Heart left ventricle (tissue), 16 donors: ENCODE results near the gene KCNK7. TPM values are rescaled to one million over a fixed set of nuclear protein-coding genes. Genes with fewer than 3 reads are reported as not detected.

Experiments used
- ATAC-seq, 4 donors: fragments of 200-7000 bp; cut with Tn5 transposase; one replicate each; pipeline ENCODE4 v1.9.1; 2020 to 2022; ENCODE audit warnings: moderate library complexity in 4 of 4, mild to moderate bottlenecking in 3 of 4, moderate number of reproducible peaks in 1 of 4
- DNase-seq, 5 donors: peaks; one replicate each; pipeline ENCODE4 v3.0.0-alpha.2; 2020
- H3K27ac ChIP-seq, 12 donors: fragments of 200-600 bp; sonication (generic) in 4 of 12; one replicate each; pipeline versions ENCODE4 v1.5.0 to v1.8.0; 2016 to 2022; ENCODE audit warnings: mild to moderate bottlenecking in 2 of 12
- H3K27me3 ChIP-seq, 9 donors: fragments of 200-600 bp; sonication (generic) in 2 of 9; one replicate each; pipeline versions ENCODE4 v1.5.1 to v1.8.0; 2016 to 2022; ENCODE audit warnings: mild to moderate bottlenecking in 3 of 9
- H3K36me3 ChIP-seq, 9 donors: fragments of 200-600 bp; sonication (generic) in 2 of 9; one replicate each; pipeline versions ENCODE4 v1.5.0 to v1.8.0; 2018 to 2022; ENCODE audit warnings: mild to moderate bottlenecking in 2 of 9
- H3K4me1 ChIP-seq, 12 donors: fragments of 200-600 bp; sonication (generic) in 4 of 12; one replicate each; pipeline versions ENCODE4 v1.5.0 to v1.8.0; 2016 to 2022; ENCODE audit warnings: mild to moderate bottlenecking in 3 of 12
- H3K4me3 ChIP-seq, 12 donors: fragments of 200-600 bp; sonication (generic) in 4 of 12; one replicate each; pipeline versions ENCODE4 v1.5.0 to v1.8.0; 2017 to 2022; ENCODE audit warnings: mild to moderate bottlenecking in 9 of 12, moderate library complexity in 4 of 12
- H3K9me3 ChIP-seq, 12 donors: fragments of 200-600 bp; sonication (generic) in 4 of 12; one replicate each; pipeline versions ENCODE4 v1.5.0 to v1.8.0; 2016 to 2022; ENCODE audit warnings: mild to moderate bottlenecking in 1 of 12
- CTCF ChIP-seq, 12 donors: fragments of 200-600 bp; sonication (generic) in 4 of 12; IDR thresholded peaks; one replicate each; pipeline versions ENCODE4 v1.5.0 to v1.8.0; 2018 to 2022; ENCODE audit warnings: antibody characterized with exemption in 12 of 12, mild to moderate bottlenecking in 5 of 12
- POLR2A ChIP-seq, 2 donors: fragments of 450-650 bp; IDR thresholded peaks; one replicate each; pipeline ENCODE4 v1.6.1; 2017; ENCODE audit warnings: antibody characterized with exemption in 2 of 2, mild to moderate bottlenecking in 2 of 2, moderate library complexity in 2 of 2
- WGBS, 4 donors: extraction: QIAGEN DNeasy Blood & Tissue Kit in 2 of 4; methylation state at CpG; one replicate each; pipeline versions ENCODE4 v1.1.5 to v1.1.7; 2013 to 2018; 5-methylcytosine and 5-hydroxymethylcytosine counted together
- intact Hi-C, 10 donors: fragments of 100-400 bp; cut with DNase I; formaldehyde crosslinking; loops; one replicate each; pipeline versions ENCODE4 v1.11.1 to v1.14.2; 2022
- polyA plus RNA-seq, 2 donors: library from polyadenylated mRNA; stranded (reverse); fragments of 200-250 nt; gene quantifications; one replicate each; pipeline ENCODE4 v1.2.3, GENCODE V29; 2013
- total RNA-seq, 9 donors: library from RNA; depleted of rRNA in 2 of 9; stranded (reverse); fragments of >200 nt in 2 of 9; fragmentation: NEBNext Ultra II Directional in 3 of 9; extraction: Animal tissue kit (Norgen Biotek cat#: 25700) in 3 of 9; gene quantifications; one replicate each; pipeline versions ENCODE4 v1.1.0 to v1.2.4, GENCODE V29; 2016 to 2023
- donor health status: ischemic (EF 13 %, LVEDD 7.1; RV severe dilation, severe dysfunction).
- donor health status: healthy with polysubstance abuse.
- donor health status: DM: no; HTN: yes; CAD: no.
- donor health status: DM: no; HTN: no; CAD: no.
- donor health status: ischemic (EF 25% LVEDD 6.9; RV normal size, moderate dysfunction).
- donor health status: ischemic (EF 25% LVEDD 5.7; RV mildly dilated, moderate dysfunction).
- donor health status: healthy.
- donor health status: DM: yes; HTN: yes; CAD: no.
- donor health status: ischemic (EF 35%, LVEDD 5.7; RV mildly dilated, moderate dysfunction).
- donor health status: nonischemic (EF 11% LVEDD 7.7; RV severe dilation, severe dysfunction).
- donor health status: DM: yes; HTN: yes; CAD: no.
- donor health status: PGD.
- donor health status: ischemic (EF 29% LVEDD 5.4; RV normal size, mild dysfunction).
- donor health status: nonischemic (EF 23%, LVEDD 6.1; RV moderate dilation, normal function).

The KCNK7 gene
- total and polyA plus RNA-seq, 11 donors = 0.18 to 1.6 (median 0.42) TPM; not detected in 2

- peaks cover 0 to 61% (median 36%) of the 10 kb centered on the region in 9 donors for H3K36me3 ChIP-seq
- intact Hi-C loops = loop anchor here in 3 of 10 donors (5.0 kb wide), 2 partner anchors 33 to 37 kb away; partner anchors contain the start of gene MAP3K11 (in 3 of the 3)
- peaks cover 3 to 47% (median 35%) of the 10 kb centered on the region in 12 donors for H3K4me1 ChIP-seq
- ATAC-seq (no peak), DNase-seq (no peak)
- TF ChIP-seq POLR2A (IDR thresholded peaks at IDR 0.05) = no peak
- TF ChIP-seq CTCF (IDR thresholded peaks at IDR 0.05) = no peak
- no peaks in the 10 kb centered on the region for H3K27me3 ChIP-seq
- H3K4me3 ChIP-seq = no peak overlapping the region
- WGBS, 4 donors = 80 to 92% (median 87%) methylated on average over 4 of the region's 4 CpGs
- peak overlapping the region in 1 of 12 donors; percentile 16 for H3K27ac ChIP-seq
- H3K9me3 ChIP-seq = no peaks in the 10 kb centered on the region
Measured at GRCh38 chr11:65579291-65579690, 16.3 kb downstream of the KCNK7 start.

- Histone ChIP-seq H3K27ac (peak overlapping the region in 5 of 12 donors; percentile 5 to 99 (median 97)), H3K36me3 (peaks cover 0 to 55% (median 34%) of the 10 kb centered on the region in 9 donors), H3K27me3 (no peaks in the 10 kb centered on the region), H3K4me1 (peaks cover 4 to 51% (median 39%) of the 10 kb centered on the region in 12 donors), H3K4me3 (no peak overlapping the region), H3K9me3 (no peaks in the 10 kb centered on the region)
- 64 to 87% (median 79%) methylated on average over 3 of the region's 3 CpGs for WGBS, 4 donors
- DNase-seq = no peak
- intact Hi-C loops = loop anchor here in 3 of 10 donors (5.0 kb wide), 2 partner anchors 34 to 36 kb away; partner anchors contain the start of gene MAP3K11 (in 3 of the 3)
- TF ChIP-seq POLR2A (IDR thresholded peaks at IDR 0.05) (no peak), CTCF (IDR thresholded peaks at IDR 0.05) (no peak)
- no peak for ATAC-seq
Measured at GRCh38 chr11:65578667-65579066, 16.9 kb downstream of the KCNK7 start.

GRCh38 chr11:65578134-65578533 lies 17.5 kb downstream of the KCNK7 start:
- H3K9me3 ChIP-seq = no peaks in the 10 kb centered on the region
- peak overlapping the region in 11 of 12 donors; percentile 89 to 99 (median 97) for H3K27ac ChIP-seq
- WGBS, 4 donors = 88 to 94% (median 91%) methylated on average over 7 of the region's 7 CpGs
- peaks cover 0 to 50% (median 32%) of the 10 kb centered on the region in 9 donors for H3K36me3 ChIP-seq
- no peaks in the 10 kb centered on the region for H3K27me3 ChIP-seq
- TF ChIP-seq CTCF (IDR thresholded peaks at IDR 0.05) = no peak
- no peak for TF ChIP-seq POLR2A (IDR thresholded peaks at IDR 0.05)
- H3K4me3 ChIP-seq = peak overlapping the region in 9 of 12 donors; percentile 64 to 96 (median 81)
- intact Hi-C loops = loop anchor here in 3 of 10 donors (5.0 kb wide), 2 partner anchors 34 to 36 kb away; partner anchors contain the start of gene MAP3K11 (in 3 of the 3)
- DNase-seq (no peak), ATAC-seq (no peak)
- peaks cover 9 to 57% (median 44%) of the 10 kb centered on the region in 12 donors for H3K4me1 ChIP-seq

GRCh38 chr11:65577756-65578109 lies 17.9 kb downstream of the KCNK7 start:
- Histone ChIP-seq H3K36me3 (peaks cover 0 to 48% (median 32%) of the 10 kb centered on the region in 9 donors), H3K4me3 (peak overlapping the region in 11 of 12 donors; percentile 64 to 96 (median 81)), H3K4me1 (peaks cover 9 to 61% (median 47%) of the 10 kb centered on the region in 12 donors), H3K9me3 (no peaks in the 10 kb centered on the region), H3K27me3 (no peaks in the 10 kb centered on the region), H3K27ac (peak overlapping the region; percentile 89 to 99 (median 96))
- TF ChIP-seq POLR2A (IDR thresholded peaks at IDR 0.05) = no peak
- no peak for TF ChIP-seq CTCF (IDR thresholded peaks at IDR 0.05)
- ATAC-seq = peak in 1 of 4 donors; percentile 21
- intact Hi-C loops = loop anchor here in 5 of 10 donors (2.0 to 5.0 kb wide), 4 partner anchors 13 to 35 kb away; partner anchors contain the start of gene MAP3K11 (in 3 of the 5)
- WGBS, 4 donors = 37 to 60% (median 44%) methylated on average over 1 to 8 of the region's 8 CpGs
- no peak for DNase-seq
